T-helper 17 cell (primary cell): Measurements from ENCODE around the gene PLD3. TPM values are rescaled to one million over a fixed set of nuclear protein-coding genes. Genes with fewer than 3 reads are reported as not detected.
A peak's percentile ranks its signal among the peaks of the same experiment; 100 is the strongest.
"Not testable (repeated sequence)": the region's sequence is repeated elsewhere in the genome, so short reads cannot be mapped to it uniquely, and the experiment has no call there.

Experiments used
- ATAC-seq: fragments of 150-1000 bp; cut with Tn5 transposase; 2 replicates; pipeline ENCODE4 v1.10.0; 2021; ENCODE audit warnings: mild to moderate bottlenecking, moderate library complexity
- DNase-seq, 3 donors: peaks; one replicate each; pipeline versions ENCODE4 v3.0.0 to v3.0.0-alpha.2; 2020 to 2021
- H3K9me3 ChIP-seq: one replicate; pipeline ENCODE4 v1.7.0; 2013; ENCODE audit warnings: low read length, mild to moderate bottlenecking; ENCODE audit not compliant: control insufficient read depth, poor library complexity, severe bottlenecking
- H3K27ac Mint-ChIP-seq: one replicate; pipeline ENCODE4 v1.8.0; 2022; ENCODE audit warnings: mild to moderate bottlenecking, moderate library complexity, mixed read lengths
- H3K27me3 Mint-ChIP-seq: one replicate; pipeline ENCODE4 v1.8.0; 2022; ENCODE audit warnings: mixed read lengths
- H3K36me3 Mint-ChIP-seq: one replicate; pipeline ENCODE4 v1.8.0; 2022; ENCODE audit warnings: low read depth, mixed read lengths
- H3K4me1 Mint-ChIP-seq: one replicate; pipeline ENCODE4 v1.8.0; 2022; ENCODE audit warnings: mild to moderate bottlenecking, mixed read lengths
- H3K4me3 Mint-ChIP-seq: one replicate; pipeline ENCODE4 v1.8.0; 2022; ENCODE audit warnings: mild to moderate bottlenecking, moderate library complexity, mixed read lengths
- total RNA-seq, 4 donors: library from RNA in 2 of 4; stranded (reverse) in 2 of 4; gene quantifications; one replicate each; pipeline ENCODE4 v1.2.3 and lab custom pipeline; 2022 to 2026

The PLD3 gene
- total RNA-seq, 2 donors from 2014 or later, result 75.4 to 77.1 TPM

GRCh38 chr19:40320558-40320935 lies 27.9 kb upstream of the PLD3 start:
- H3K27ac Mint-ChIP-seq, result peak overlapping the region; percentile 49
- DNase-seq (no peak), ATAC-seq (no peak)
- peaks cover 9% of the 10 kb centered on the region for H3K36me3 Mint-ChIP-seq
- no peaks in the 10 kb centered on the region for H3K9me3 ChIP-seq
- no peak overlapping the region for H3K4me3 Mint-ChIP-seq
- peaks cover 5% of the 10 kb centered on the region for H3K4me1 Mint-ChIP-seq
- H3K27me3 Mint-ChIP-seq, result no peaks in the 10 kb centered on the region

DNA sequence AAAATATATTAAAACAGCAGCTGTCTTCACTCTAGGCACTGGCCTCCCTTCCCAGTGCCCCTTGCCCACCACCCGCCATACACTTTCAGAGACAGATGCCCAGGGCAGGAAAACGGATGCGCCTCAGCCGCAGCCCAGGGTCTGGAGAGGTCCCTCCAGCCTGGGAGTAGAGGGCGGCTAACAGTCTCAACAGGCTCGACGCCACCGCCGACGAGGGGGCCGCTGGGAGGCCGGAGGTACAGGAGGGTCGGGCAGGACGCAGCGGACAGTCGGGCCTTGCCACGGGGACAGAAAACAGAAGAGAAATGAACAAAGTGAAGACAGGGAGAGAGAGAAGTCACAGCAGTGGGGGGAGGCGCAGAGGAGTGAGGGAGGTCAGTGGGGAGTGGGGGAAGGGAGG lies 27.4 kb upstream of the PLD3 start:
- H3K4me1 Mint-ChIP-seq, result peaks cover 5% of the 10 kb centered on the region
- H3K27me3 Mint-ChIP-seq, result no peaks in the 10 kb centered on the region
- no peak for DNase-seq
- no peak overlapping the region for H3K4me3 Mint-ChIP-seq
- peaks cover 9% of the 10 kb centered on the region for H3K36me3 Mint-ChIP-seq
- peak overlapping the region; percentile 49 for H3K27ac Mint-ChIP-seq
- no peaks in the 10 kb centered on the region for H3K9me3 ChIP-seq
- ATAC-seq, result no peak

GRCh38 chr19:40321566-40322270 lies 26.8 kb upstream of the PLD3 start:
- Mint-ChIP-seq H3K36me3 (peaks cover 9% of the 10 kb centered on the region), H3K4me1 (peaks cover 5% of the 10 kb centered on the region), H3K27me3 (no peaks in the 10 kb centered on the region), H3K27ac (no peak overlapping the region), H3K4me3 (no peak overlapping the region)
- DNase-seq (no peak), ATAC-seq (no peak)
- no peaks in the 10 kb centered on the region for H3K9me3 ChIP-seq

DNA sequence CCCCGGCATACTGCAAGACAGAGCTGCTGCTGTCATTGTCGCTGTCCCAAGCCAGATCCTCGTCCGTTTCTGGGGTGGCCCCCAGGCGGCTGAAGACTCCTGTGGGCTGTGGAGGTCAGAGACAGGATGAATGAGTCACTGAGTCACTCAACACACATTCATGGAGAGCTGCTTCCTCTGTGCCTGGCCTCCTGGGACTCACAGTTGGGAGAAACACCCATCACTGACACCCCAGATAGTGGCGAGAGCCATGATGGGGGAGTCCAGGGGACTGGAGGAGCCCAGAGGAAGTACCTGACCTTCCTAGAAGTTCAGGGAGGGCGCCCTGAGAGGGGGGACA lies 26.3 kb upstream of the PLD3 start:
- Mint-ChIP-seq H3K27ac (no peak overlapping the region), H3K4me3 (no peak overlapping the region), H3K36me3 (peaks cover 9% of the 10 kb centered on the region), H3K4me1 (peaks cover 5% of the 10 kb centered on the region), H3K27me3 (no peaks in the 10 kb centered on the region)
- no peak for DNase-seq
- ATAC-seq, result no peak
- H3K9me3 ChIP-seq, result no peaks in the 10 kb centered on the region

DNA sequence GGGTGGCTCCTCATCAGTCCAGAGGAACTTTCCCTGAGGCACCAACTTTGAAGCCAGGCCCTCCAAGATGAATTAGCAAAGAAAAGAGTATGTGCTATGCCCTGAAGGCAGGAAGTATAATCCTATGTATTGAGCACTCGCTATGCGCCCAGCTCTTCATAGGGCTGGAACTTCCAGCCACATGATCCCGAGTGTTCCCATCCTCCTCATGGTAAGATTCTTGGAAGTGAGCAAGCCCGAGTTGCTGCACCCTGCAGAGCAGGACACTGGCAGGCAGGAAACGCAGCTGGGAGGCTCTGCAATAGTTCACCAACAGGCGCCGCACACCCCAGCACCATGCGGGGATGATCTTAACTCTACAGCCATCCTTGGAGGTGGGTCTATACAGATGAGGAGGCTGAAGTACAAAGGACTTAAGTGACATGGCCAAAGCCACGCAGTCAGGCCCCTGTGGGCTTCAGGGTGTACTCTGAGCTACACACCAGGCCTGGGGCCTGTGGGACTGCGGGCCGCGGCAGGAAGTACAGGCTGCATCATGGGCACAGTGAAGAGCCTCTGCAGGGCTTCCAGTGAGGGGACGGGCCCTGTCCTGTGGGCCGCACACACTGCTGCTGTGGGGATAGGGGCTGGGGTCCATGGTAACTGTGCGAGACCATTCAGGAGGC lies 25.4 kb upstream of the PLD3 start:
- Mint-ChIP-seq H3K36me3 (peaks cover 9% of the 10 kb centered on the region), H3K27me3 (no peaks in the 10 kb centered on the region), H3K4me3 (no peak overlapping the region), H3K4me1 (peaks cover 5% of the 10 kb centered on the region), H3K27ac (no peak overlapping the region)
- no peaks in the 10 kb centered on the region for H3K9me3 ChIP-seq
- ATAC-seq (no peak), DNase-seq (no peak)

GRCh38 chr19:40323705-40324104 lies 24.8 kb upstream of the PLD3 start:
- ATAC-seq (no peak), DNase-seq (no peak)
- Mint-ChIP-seq H3K36me3 (peaks cover 9% of the 10 kb centered on the region), H3K27ac (no peak overlapping the region), H3K4me1 (peaks cover 5% of the 10 kb centered on the region), H3K27me3 (no peaks in the 10 kb centered on the region), H3K4me3 (no peak overlapping the region)
- no peaks in the 10 kb centered on the region for H3K9me3 ChIP-seq

- no peak overlapping the region for H3K4me3 Mint-ChIP-seq
- no peak for ATAC-seq
- H3K36me3 Mint-ChIP-seq, result peaks cover 7% of the 10 kb centered on the region
- H3K4me1 Mint-ChIP-seq, result peaks cover 2% of the 10 kb centered on the region
- H3K27me3 Mint-ChIP-seq, result no peaks in the 10 kb centered on the region
- no peak for DNase-seq
- no peaks in the 10 kb centered on the region for H3K9me3 ChIP-seq
- H3K27ac Mint-ChIP-seq, result no peak overlapping the region
Observed at GRCh38 chr19:40326201-40326600, 22.3 kb upstream of the PLD3 start.

- no peaks in the 10 kb centered on the region for H3K9me3 ChIP-seq
- ATAC-seq, result no peak
- Mint-ChIP-seq H3K4me1 (no peaks in the 10 kb centered on the region), H3K4me3 (no peak overlapping the region), H3K27me3 (no peaks in the 10 kb centered on the region), H3K27ac (no peak overlapping the region), H3K36me3 (no peaks in the 10 kb centered on the region)
- no peak for DNase-seq
Observed at GRCh38 chr19:40331052-40331451, 17.4 kb upstream of the PLD3 start.

DNA sequence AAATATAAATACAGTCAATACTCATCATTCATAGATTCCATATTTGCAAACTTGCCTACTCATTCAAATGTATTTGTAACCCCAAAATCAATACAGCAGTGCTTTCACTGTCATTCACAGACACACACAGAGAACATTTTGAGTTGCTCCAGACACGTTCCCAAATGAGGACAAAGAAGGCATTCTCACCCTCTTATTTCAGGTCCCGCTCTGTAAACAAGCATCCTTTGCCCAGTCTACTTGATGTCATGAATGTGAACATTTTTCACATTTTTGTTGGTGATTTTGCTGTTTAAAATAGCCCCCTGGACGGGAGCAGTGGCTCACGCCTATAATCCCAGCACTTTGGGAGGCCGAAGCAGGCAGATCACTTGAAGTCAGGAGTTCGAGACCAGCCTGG lies 15.8 kb upstream of the PLD3 start:
- H3K27ac Mint-ChIP-seq, result no peak overlapping the region
- DNase-seq (no peak), ATAC-seq (no peak)
- no peaks in the 10 kb centered on the region for H3K4me1 Mint-ChIP-seq
- H3K36me3 Mint-ChIP-seq, result no peaks in the 10 kb centered on the region
- H3K9me3 ChIP-seq, result no peaks in the 10 kb centered on the region
- H3K27me3 Mint-ChIP-seq, result no peaks in the 10 kb centered on the region
- H3K4me3 Mint-ChIP-seq, result no peak overlapping the region

DNA sequence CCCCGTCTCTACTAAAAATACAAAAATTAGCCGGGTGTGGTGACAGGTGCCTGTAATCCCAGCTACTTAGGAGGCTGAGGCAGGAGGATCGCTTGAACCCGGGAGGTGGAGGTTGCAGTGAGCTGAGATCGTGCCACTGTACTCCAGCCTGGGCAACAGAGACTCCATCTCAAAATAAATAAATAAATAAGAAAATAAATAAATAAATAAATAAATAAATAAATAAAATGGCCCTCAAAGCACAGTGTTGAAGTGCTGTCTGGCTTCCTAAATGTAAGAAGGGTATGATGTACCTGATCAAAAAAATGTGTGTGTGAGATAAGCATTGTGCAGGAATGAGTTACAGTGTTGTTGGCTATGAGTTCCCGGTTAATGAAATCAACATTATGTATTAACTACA lies 15.4 kb upstream of the PLD3 start:
- H3K4me1 Mint-ChIP-seq, ATAC-seq, H3K9me3 ChIP-seq, H3K27me3 Mint-ChIP-seq, DNase-seq, H3K4me3 Mint-ChIP-seq, H3K36me3 Mint-ChIP-seq, H3K27ac Mint-ChIP-seq: not testable (repeated sequence)

GRCh38 chr19:40335101-40335500 lies 13.4 kb upstream of the PLD3 start:
- DNase-seq (no peak), ATAC-seq (no peak)
- Mint-ChIP-seq H3K36me3 (peaks cover 5% of the 10 kb centered on the region), H3K4me3 (no peak overlapping the region), H3K27ac (no peak overlapping the region), H3K27me3 (no peaks in the 10 kb centered on the region), H3K4me1 (peaks cover 3% of the 10 kb centered on the region)
- no peaks in the 10 kb centered on the region for H3K9me3 ChIP-seq

DNA sequence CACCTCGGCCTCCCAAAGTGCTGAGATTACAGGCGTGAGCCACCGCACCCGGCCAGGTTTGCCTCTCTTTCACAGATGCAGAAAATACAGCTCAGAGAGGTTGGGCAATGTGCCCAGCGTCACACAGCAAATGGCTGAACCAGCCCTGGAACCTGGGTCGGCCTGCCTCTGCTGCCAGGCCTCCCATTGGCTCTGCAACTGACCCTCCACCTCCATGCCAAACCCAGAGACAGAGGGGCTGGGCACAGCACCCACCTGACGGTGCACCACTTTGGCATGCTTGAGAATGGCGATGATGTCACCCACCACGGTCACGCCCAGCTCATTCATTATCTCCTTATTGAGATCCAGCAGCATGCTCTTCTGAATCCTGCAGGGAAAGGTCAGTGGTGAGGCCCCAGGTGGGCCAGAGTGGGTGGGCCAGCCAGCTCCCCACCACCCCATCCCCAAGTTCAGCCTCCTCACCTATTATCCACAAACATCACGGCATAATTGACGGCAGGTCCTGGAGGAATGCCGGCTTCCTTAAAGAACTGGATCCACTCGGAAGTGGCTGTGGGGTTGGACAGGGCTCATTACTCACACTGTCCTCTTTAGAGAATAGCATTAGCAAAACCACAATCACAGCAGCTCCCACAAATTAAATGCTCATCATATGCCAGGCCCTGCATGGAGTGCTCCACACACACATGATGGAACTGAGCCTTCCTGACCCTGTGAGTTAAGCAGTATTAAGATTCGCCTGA lies 12.5 kb upstream of the PLD3 start:
- Mint-ChIP-seq H3K27me3 (no peaks in the 10 kb centered on the region), H3K27ac (no peak overlapping the region), H3K4me1 (peaks cover 3% of the 10 kb centered on the region), H3K36me3 (peaks cover 6% of the 10 kb centered on the region), H3K4me3 (no peak overlapping the region)
- DNase-seq (no peak), ATAC-seq (no peak)
- no peaks in the 10 kb centered on the region for H3K9me3 ChIP-seq

DNA sequence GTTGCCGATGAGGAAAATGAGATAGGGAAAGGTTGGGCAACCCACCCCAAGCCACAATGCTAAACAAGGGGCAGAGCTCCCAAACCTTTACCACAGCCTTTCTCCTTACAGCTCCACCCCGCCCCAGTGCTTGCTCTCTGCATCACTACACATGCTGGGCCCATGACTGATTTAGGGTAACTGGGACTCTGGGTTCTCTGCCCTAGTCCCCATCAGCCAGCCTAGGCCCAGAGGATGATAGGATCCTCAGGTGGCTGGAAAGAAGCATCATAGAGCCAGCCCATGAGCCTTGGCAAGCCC lies 11.9 kb upstream of the PLD3 start:
- no peaks in the 10 kb centered on the region for H3K9me3 ChIP-seq
- Mint-ChIP-seq H3K27ac (no peak overlapping the region), H3K27me3 (no peaks in the 10 kb centered on the region), H3K4me3 (no peak overlapping the region), H3K4me1 (peaks cover 3% of the 10 kb centered on the region), H3K36me3 (peaks cover 6% of the 10 kb centered on the region)
- DNase-seq, result no peak
- ATAC-seq, result no peak

GRCh38 chr19:40337107-40337506 lies 11.4 kb upstream of the PLD3 start:
- H3K4me1 Mint-ChIP-seq, result peaks cover 3% of the 10 kb centered on the region
- H3K4me3 Mint-ChIP-seq, result no peak overlapping the region
- peaks cover 6% of the 10 kb centered on the region for H3K36me3 Mint-ChIP-seq
- no peaks in the 10 kb centered on the region for H3K9me3 ChIP-seq
- no peak for ATAC-seq
- no peaks in the 10 kb centered on the region for H3K27me3 Mint-ChIP-seq
- DNase-seq, result no peak
- no peak overlapping the region for H3K27ac Mint-ChIP-seq
